Gastrocnemius medialis (tissue), 4 donors: ENCODE data around the gene FOLR3. TPM values are rescaled to one million over a fixed set of nuclear protein-coding genes. Genes with fewer than 3 reads are reported as not detected.

ENCODE experiments used
- ATAC-seq, 2 donors: fragments of 150-250 bp; one replicate each; pipeline ENCODE4 v1.9.1; 2016
- DNase-seq, 2 donors: peaks; one replicate each; pipeline ENCODE4 v3.0.0-alpha.2; 2019
- H3K27ac ChIP-seq, 4 donors: fragments of 200-600 bp; sonication (generic); 1 replicate in 1 of 4; 2 replicates in 3 of 4; pipeline ENCODE4 v1.5.1; 2016 to 2018; ENCODE audit warnings: mild to moderate bottlenecking in 2 of 4, moderate library complexity in 1 of 4
- H3K27me3 ChIP-seq, 3 donors: fragments of 200-600 bp; sonication (generic) in 2 of 3; 1 replicate in 1 of 3; 2 replicates in 2 of 3; pipeline versions ENCODE4 v1.5.1 to v1.6.0; 2016 to 2019; ENCODE audit warnings: mild to moderate bottlenecking in 1 of 3, moderate library complexity in 1 of 3
- H3K36me3 ChIP-seq, 2 donors: fragments of 200-600 bp; sonication (generic) in 1 of 2; one replicate each; pipeline ENCODE4 v1.5.1; 2017 to 2018
- H3K4me1 ChIP-seq, 2 donors: fragments of 200-600 bp; sonication (generic) in 1 of 2; one replicate each; pipeline ENCODE4 v1.5.1; 2016 to 2017; ENCODE audit warnings: mild to moderate bottlenecking in 2 of 2
- H3K4me3 ChIP-seq, 4 donors: fragments of 200-600 bp; sonication (generic) in 3 of 4; 1 replicate in 1 of 4; 2 replicates in 3 of 4; pipeline ENCODE4 v1.5.1; 2016 to 2019; ENCODE audit warnings: mild to moderate bottlenecking in 2 of 4
- H3K9me3 ChIP-seq, 3 donors: fragments of 200-600 bp; sonication (generic) in 2 of 3; 1 replicate in 1 of 3; 2 replicates in 2 of 3; pipeline ENCODE4 v1.5.1; 2016 to 2019
- CTCF ChIP-seq, 5 experiments: fragments of 450-650 bp in 3 of 5; fragments of 200-600 bp in 2 of 5; sonication (generic) in 2 of 5; IDR thresholded peaks in 4 of 5; conservative IDR thresholded peaks in 1 of 5; 1 replicate in 4 of 5; 2 replicates in 1 of 5; pipeline ENCODE4 v1.5.1; 2016 to 2019; ENCODE audit warnings: antibody characterized with exemption in 5 of 5, mild to moderate bottlenecking in 3 of 5, moderate library complexity in 3 of 5
- POLR2A ChIP-seq, 2 donors: fragments of 450-650 bp; IDR thresholded peaks; one replicate each; pipeline ENCODE4 v1.6.1; 2017; ENCODE audit warnings: antibody characterized with exemption in 2 of 2, mild to moderate bottlenecking in 2 of 2, moderate library complexity in 2 of 2
- in situ Hi-C, 4 donors: fragments of 200-750 bp; cut with MboI; loops; one replicate each; pipeline versions ENCODE4 v1.15.0 to v1.8.0; 2017; ENCODE audit warnings: low sequenced_read_pairs in 4 of 4
- intact Hi-C: fragments of 100-400 bp; cut with DNase I; formaldehyde crosslinking; loops from one replicate; pipeline ENCODE4 v1.15.1; 2023; ENCODE audit warnings: low total_unique reads
- total RNA-seq, 4 donors: library from RNA; depleted of rRNA; stranded (reverse); fragments of >200 nt; gene quantifications; one replicate each; pipeline versions ENCODE4 v1.1.0 to v1.2.3, GENCODE V29; 2016

FOLR3 gene
- total RNA-seq, 4 donors from 2014 or later, result 1.1 TPM; not detected in 3

GRCh38 chr11:72100462-72100861, 35.1 kb upstream of the FOLR3 start:
- TF ChIP-seq POLR2A (IDR thresholded peaks at IDR 0.05) (no peak), CTCF (IDR thresholded peaks at IDR 0.05 in 4 of 5, conservative IDR thresholded peaks at IDR 0.05 in 1 of 5) (no peak)
- DNase-seq, result no peak
- H3K4me1 ChIP-seq, result peaks cover 51% of the 10 kb centered on the region in 2 donors
- H3K4me3 ChIP-seq, result no peak overlapping the region
- peak overlapping the region; percentile 92 to 97 (median 93) for H3K27ac ChIP-seq
- H3K9me3 ChIP-seq, result no peaks in the 10 kb centered on the region
- in situ Hi-C loops, result loop anchor here in 2 of 4 donors (10.0 kb wide), 1 partner anchor 334 kb away; the partner anchor contains the start of gene CLPB (in 2 of the 2)
- ATAC-seq, result no peak
- H3K36me3 ChIP-seq, result peaks cover 0 to 34% of the 10 kb centered on the region in 2 donors
- no peaks in the 10 kb centered on the region for H3K27me3 ChIP-seq
- intact Hi-C loops, result loop anchor here (10.0 kb wide), 2 partner anchors 316 to 334 kb away; partner anchors contain the start of gene CLPB

- Histone ChIP-seq H3K27me3 (no peaks in the 10 kb centered on the region), H3K9me3 (no peaks in the 10 kb centered on the region), H3K27ac (peak overlapping the region; percentile 92 to 97 (median 93)), H3K36me3 (peaks cover 0 to 20% of the 10 kb centered on the region in 2 donors), H3K4me1 (peaks cover 51% of the 10 kb centered on the region in 2 donors), H3K4me3 (peak overlapping the region; percentile 71 to 95 (median 88))
- ATAC-seq, result no peak
- DNase-seq, result no peak
- intact Hi-C loops, result loop anchor here (2.0 to 10.0 kb wide), 3 partner anchors 173 to 333 kb away; partner anchors contain the start of genes CLPB, RNF121 and XNDC1N
- in situ Hi-C loops, result loop anchor here in 2 of 4 donors (10.0 kb wide), 1 partner anchor 333 kb away; the partner anchor contains the start of gene CLPB (in 2 of the 2)
- TF ChIP-seq CTCF (IDR thresholded peaks at IDR 0.05 in 4 of 5, conservative IDR thresholded peaks at IDR 0.05 in 1 of 5), result no peak
These were observed 33.4 kb upstream of the FOLR3 start for GRCh38 chr11:72102162-72102561.

- Histone ChIP-seq H3K27me3 (no peaks in the 10 kb centered on the region), H3K9me3 (no peaks in the 10 kb centered on the region), H3K4me1 (peaks cover 51% of the 10 kb centered on the region in 2 donors), H3K36me3 (peaks cover 0 to 16% of the 10 kb centered on the region in 2 donors), H3K4me3 (peak overlapping the region; percentile 71 to 95 (median 88)), H3K27ac (peak overlapping the region; percentile 92 to 97 (median 93))
- intact Hi-C loops, result loop anchor here (2.0 to 10.0 kb wide), 3 partner anchors 174 to 332 kb away; partner anchors contain the start of genes CLPB, RNF121 and XNDC1N
- ATAC-seq, result no peak
- TF ChIP-seq POLR2A (IDR thresholded peaks at IDR 0.05) (no peak), CTCF (IDR thresholded peaks at IDR 0.05 in 4 of 5, conservative IDR thresholded peaks at IDR 0.05 in 1 of 5) (no peak)
- in situ Hi-C loops, result loop anchor here in 2 of 4 donors (10.0 kb wide), 1 partner anchor 332 kb away; the partner anchor contains the start of gene CLPB (in 2 of the 2)
- DNase-seq, result no peak
These were observed 32.9 kb upstream of the FOLR3 start for GRCh38 chr11:72102631-72102945.

DNA sequence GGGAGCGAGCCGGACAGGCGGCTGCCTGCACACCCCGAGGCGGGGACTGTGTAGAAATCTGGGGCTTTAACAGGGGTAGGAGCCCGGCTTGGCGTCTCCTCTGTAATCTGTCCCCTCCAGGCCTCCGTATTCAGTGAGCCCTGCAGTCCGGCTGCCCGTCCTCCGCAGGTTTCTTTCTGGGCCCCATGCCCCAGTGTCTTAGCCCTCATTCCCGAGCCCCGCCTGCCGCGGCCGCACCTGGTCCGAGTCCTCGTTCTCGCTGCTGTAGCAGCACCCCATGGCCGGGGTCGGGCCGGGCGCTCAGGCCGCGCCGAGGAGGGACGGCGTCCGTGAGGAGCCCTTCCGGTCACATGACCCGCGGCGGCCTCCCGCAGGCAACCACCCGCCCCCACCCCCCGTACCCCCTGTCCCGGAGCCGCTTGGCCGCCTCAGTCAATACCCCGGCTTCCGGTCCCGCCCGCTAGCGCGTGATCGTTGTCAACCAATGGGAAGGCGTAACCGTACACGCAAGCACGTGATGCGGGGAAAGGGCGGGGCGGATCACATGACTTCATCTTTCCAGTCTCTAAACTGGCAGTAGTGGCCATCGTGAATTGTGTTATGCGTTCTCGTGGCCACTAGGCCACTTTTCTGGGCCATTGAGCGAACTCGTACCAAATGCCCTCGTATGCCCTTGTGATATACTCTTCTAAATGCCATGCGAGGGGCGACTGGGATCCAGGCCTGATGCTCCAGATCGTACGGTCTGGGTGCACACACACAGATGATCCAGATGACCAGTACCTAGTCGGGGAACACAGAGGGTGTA, 32.4 kb upstream of the FOLR3 start, which contains the start of gene LAMTOR1:
LAMTOR1 (minus strand) TSS at position 352 of the 808 bp plus-strand sequence; CDS start at position 279, 73 bp downstream.
- peak within 1 kb of the TSS; percentile 92 to 97 (median 93) for H3K27ac ChIP-seq
- TF ChIP-seq CTCF (IDR thresholded peaks at IDR 0.05 in 4 of 5, conservative IDR thresholded peaks at IDR 0.05 in 1 of 5) (peak; percentile 46 to 72 (median 60)), POLR2A (IDR thresholded peaks at IDR 0.05) (peak; percentile 83 to 85)
- H3K36me3 ChIP-seq, result peaks cover 0 to 10% of the 10 kb centered on the region in 2 donors
- peak within 1 kb of the TSS; percentile 71 to 95 (median 88) for H3K4me3 ChIP-seq
- ATAC-seq, result peak; percentile 90 to 94
- DNase-seq, result peak; percentile 100
- no peaks in the 10 kb centered on the region for H3K9me3 ChIP-seq
- intact Hi-C loops (loop anchor here (1.0 to 10.0 kb wide), 6 partner anchors 9 to 332 kb away; partner anchors contain the start of genes ANAPC15, CLPB, LRRC51 and NUMA1), in situ Hi-C loops (loop anchor here in 2 of 4 donors (10.0 kb wide), 1 partner anchor 332 kb away; the partner anchor contains the start of gene CLPB (in 2 of the 2))
- H3K27me3 ChIP-seq, result no peaks in the 10 kb centered on the region
- peaks cover 46 to 49% of the 10 kb centered on the region in 2 donors for H3K4me1 ChIP-seq
